ENCODE data around the gene ADAMTS5.

The ADAMTS5 gene

GRCh38 chr21:26933448-26933847, 33.4 kb downstream of the ADAMTS5 start:
- Mint-ChIP-seq H3K9me3 (no peaks in the 10 kb centered on the region), H3K36me3 (ENCODE audit: low read depth) (no peaks in the 10 kb centered on the region), H3K27ac (no peak overlapping the region), H3K27me3 (no peaks in the 10 kb centered on the region), H3K4me3 (no peak overlapping the region), H3K4me1 (ENCODE audit: low read depth) (no peaks in the 10 kb centered on the region)

GRCh38 chr21:26925636-26926035, 41.3 kb downstream of the ADAMTS5 start:
- Mint-ChIP-seq H3K27me3 (no peaks in the 10 kb centered on the region), H3K27ac (no peak overlapping the region), H3K9me3 (no peaks in the 10 kb centered on the region), H3K4me1 (ENCODE audit: low read depth) (no peaks in the 10 kb centered on the region), H3K4me3 (no peak overlapping the region), H3K36me3 (ENCODE audit: low read depth) (no peaks in the 10 kb centered on the region)

DNA sequence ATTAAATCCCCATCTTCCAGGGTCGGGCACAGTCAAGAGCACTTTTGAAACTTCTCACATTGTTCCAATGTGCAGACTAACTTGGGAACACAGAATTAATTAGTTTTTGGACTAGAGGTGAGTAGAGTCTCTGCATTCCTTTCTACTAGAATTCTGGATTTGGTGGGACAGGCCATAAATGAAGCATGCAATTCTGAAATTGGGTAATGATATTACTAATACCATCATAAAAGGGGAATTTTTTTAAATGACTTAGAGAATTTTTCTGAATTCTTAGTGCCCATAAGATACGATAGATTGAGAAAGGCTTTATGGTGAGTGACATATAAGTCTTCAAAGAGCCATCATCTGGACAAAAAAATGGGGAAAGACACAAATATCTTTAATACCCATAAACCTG, 41.8 kb downstream of the ADAMTS5 start:
- no peaks in the 10 kb centered on the region for H3K27me3 Mint-ChIP-seq
- no peak overlapping the region for H3K27ac Mint-ChIP-seq
- H3K9me3 Mint-ChIP-seq, result no peaks in the 10 kb centered on the region
- H3K36me3 Mint-ChIP-seq (ENCODE audit: low read depth), result no peaks in the 10 kb centered on the region
- H3K4me3 Mint-ChIP-seq, result no peak overlapping the region
- H3K4me1 Mint-ChIP-seq (ENCODE audit: low read depth), result no peaks in the 10 kb centered on the region

- Mint-ChIP-seq H3K27ac (no peak overlapping the region), H3K27me3 (no peaks in the 10 kb centered on the region), H3K9me3 (no peaks in the 10 kb centered on the region), H3K4me3 (no peak overlapping the region), H3K36me3 (ENCODE audit: low read depth) (no peaks in the 10 kb centered on the region), H3K4me1 (ENCODE audit: low read depth) (no peaks in the 10 kb centered on the region)
These were observed 42.9 kb downstream of the ADAMTS5 start for GRCh38 chr21:26923986-26924385.

- H3K36me3 Mint-ChIP-seq (ENCODE audit: low read depth), result no peaks in the 10 kb centered on the region
- H3K27ac Mint-ChIP-seq, result no peak overlapping the region
- H3K9me3 Mint-ChIP-seq, result no peaks in the 10 kb centered on the region
- H3K4me1 Mint-ChIP-seq (ENCODE audit: low read depth), result no peaks in the 10 kb centered on the region
- H3K27me3 Mint-ChIP-seq, result no peaks in the 10 kb centered on the region
- no peak overlapping the region for H3K4me3 Mint-ChIP-seq
These were observed 46.8 kb downstream of the ADAMTS5 start for GRCh38 chr21:26920055-26920454.

DNA sequence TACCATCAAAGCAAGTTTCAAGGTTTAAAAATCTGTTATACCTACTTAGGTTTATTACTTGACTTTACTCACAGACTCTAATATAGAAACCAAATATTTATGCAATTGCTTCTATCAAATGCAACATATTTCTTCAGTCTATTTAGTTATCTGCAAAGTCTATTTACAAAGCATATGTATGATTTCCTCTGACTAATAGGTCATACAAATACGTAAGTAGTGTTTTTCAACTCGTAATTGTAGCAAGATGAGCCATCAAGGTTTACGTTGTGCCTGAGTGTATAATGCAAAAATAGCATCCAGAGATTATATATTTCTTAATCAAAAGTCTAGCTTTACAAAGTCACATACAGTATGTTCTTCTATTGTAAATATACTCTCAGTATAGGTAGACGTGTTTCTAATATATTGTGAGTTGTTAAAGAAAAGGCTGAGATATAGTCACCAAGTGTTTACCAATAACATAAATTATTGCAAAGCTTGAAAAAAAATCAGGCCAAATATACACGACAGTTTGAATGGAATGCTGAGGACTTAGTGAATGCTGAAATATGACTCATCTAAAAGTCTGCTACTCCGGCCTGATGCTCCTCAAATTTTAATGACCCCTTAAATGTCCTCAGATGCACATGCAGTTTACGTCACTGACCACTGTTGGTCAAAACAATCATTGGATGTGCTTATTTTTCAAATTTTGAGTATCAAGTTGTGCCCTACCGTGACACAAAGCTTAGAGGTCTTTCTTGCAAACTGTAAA, 48.4 kb downstream of the ADAMTS5 start:
- Mint-ChIP-seq H3K36me3 (ENCODE audit: low read depth) (no peaks in the 10 kb centered on the region), H3K4me1 (ENCODE audit: low read depth) (no peaks in the 10 kb centered on the region), H3K9me3 (peaks cover 7% of the 10 kb centered on the region), H3K27me3 (peaks cover 8% of the 10 kb centered on the region), H3K4me3 (no peak overlapping the region), H3K27ac (no peak overlapping the region)

DNA sequence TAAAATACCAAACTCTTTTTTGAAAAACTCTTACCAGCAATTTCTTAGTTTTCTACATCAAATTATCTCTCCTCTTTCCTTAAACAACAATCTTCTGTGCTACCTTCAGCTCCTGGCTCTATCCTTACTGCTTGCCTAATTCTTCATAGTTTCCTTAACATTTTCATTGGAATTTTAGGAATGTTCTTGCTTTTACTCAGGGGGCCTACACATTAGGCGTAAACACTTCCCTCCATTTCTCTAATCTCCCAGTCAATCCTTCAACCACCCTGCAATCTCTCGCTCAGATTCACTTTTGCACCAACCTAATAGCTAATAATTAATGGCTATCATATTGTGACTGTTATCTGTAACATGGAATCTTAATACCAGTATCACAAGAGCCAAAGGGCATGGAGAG, 50.1 kb downstream of the ADAMTS5 start:
- Mint-ChIP-seq H3K4me3 (no peak overlapping the region), H3K27me3 (peaks cover 8% of the 10 kb centered on the region), H3K27ac (no peak overlapping the region), H3K36me3 (ENCODE audit: low read depth) (no peaks in the 10 kb centered on the region), H3K4me1 (ENCODE audit: low read depth) (no peaks in the 10 kb centered on the region), H3K9me3 (peaks cover 9% of the 10 kb centered on the region)

- H3K4me1 Mint-ChIP-seq (ENCODE audit: low read depth), result no peaks in the 10 kb centered on the region
- H3K36me3 Mint-ChIP-seq (ENCODE audit: low read depth), result no peaks in the 10 kb centered on the region
- H3K27me3 Mint-ChIP-seq, result peaks cover 8% of the 10 kb centered on the region
- H3K9me3 Mint-ChIP-seq, result peaks cover 9% of the 10 kb centered on the region
- H3K4me3 Mint-ChIP-seq, result no peak overlapping the region
- H3K27ac Mint-ChIP-seq, result no peak overlapping the region
These were observed 52.3 kb downstream of the ADAMTS5 start for GRCh38 chr21:26914557-26914956.

GRCh38 chr21:26912466-26912865, 54.4 kb downstream of the ADAMTS5 start:
- Mint-ChIP-seq H3K27me3 (peaks cover 8% of the 10 kb centered on the region), H3K27ac (no peak overlapping the region), H3K4me1 (ENCODE audit: low read depth) (no peaks in the 10 kb centered on the region), H3K9me3 (peaks cover 9% of the 10 kb centered on the region), H3K4me3 (no peak overlapping the region), H3K36me3 (ENCODE audit: low read depth) (no peaks in the 10 kb centered on the region)

GRCh38 chr21:26909972-26910371, 56.9 kb downstream of the ADAMTS5 start:
- H3K27me3 Mint-ChIP-seq, result peaks cover 8% of the 10 kb centered on the region
- no peaks in the 10 kb centered on the region for H3K4me1 Mint-ChIP-seq (ENCODE audit: low read depth)
- H3K4me3 Mint-ChIP-seq, result no peak overlapping the region
- H3K36me3 Mint-ChIP-seq (ENCODE audit: low read depth), result no peaks in the 10 kb centered on the region
- H3K27ac Mint-ChIP-seq, result no peak overlapping the region
- H3K9me3 Mint-ChIP-seq, result peaks cover 9% of the 10 kb centered on the region

GRCh38 chr21:26900980-26901379, 65.9 kb downstream of the ADAMTS5 start:
- Mint-ChIP-seq H3K27ac (no peak overlapping the region), H3K36me3 (ENCODE audit: low read depth) (no peaks in the 10 kb centered on the region), H3K4me3 (no peak overlapping the region), H3K9me3 (no peaks in the 10 kb centered on the region), H3K27me3 (peaks cover 3% of the 10 kb centered on the region), H3K4me1 (ENCODE audit: low read depth) (no peaks in the 10 kb centered on the region)

- Mint-ChIP-seq H3K27me3 (no peaks in the 10 kb centered on the region), H3K27ac (no peak overlapping the region), H3K4me1 (ENCODE audit: low read depth) (no peaks in the 10 kb centered on the region), H3K4me3 (no peak overlapping the region), H3K36me3 (ENCODE audit: low read depth) (no peaks in the 10 kb centered on the region), H3K9me3 (no peaks in the 10 kb centered on the region)
These were observed 74.7 kb downstream of the ADAMTS5 start for GRCh38 chr21:26892151-26892550.

GRCh38 chr21:26888931-26889330, 78.0 kb downstream of the ADAMTS5 start:
- Mint-ChIP-seq H3K36me3 (ENCODE audit: low read depth) (no peaks in the 10 kb centered on the region), H3K4me3 (no peak overlapping the region), H3K9me3 (no peaks in the 10 kb centered on the region), H3K27me3 (no peaks in the 10 kb centered on the region), H3K4me1 (ENCODE audit: low read depth) (no peaks in the 10 kb centered on the region), H3K27ac (no peak overlapping the region)

DNA sequence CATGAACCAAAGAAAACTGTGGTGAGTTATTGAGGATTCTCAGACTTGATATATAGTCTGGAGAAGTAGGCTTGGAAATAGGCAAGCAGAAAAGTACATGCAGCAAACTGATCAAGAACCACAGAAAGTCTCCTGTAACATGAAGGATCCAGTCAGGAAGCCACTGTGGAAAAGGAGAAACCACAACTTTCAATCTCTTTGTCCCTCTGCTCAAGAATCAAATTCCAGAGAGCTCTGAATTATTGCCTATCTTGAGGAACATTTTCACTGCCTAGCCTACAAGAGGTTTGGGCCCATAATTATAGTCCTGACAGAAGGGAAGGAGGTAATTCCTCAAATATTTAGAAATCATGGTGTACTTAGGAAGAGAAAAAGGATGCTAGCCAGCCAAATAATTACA, 78.6 kb downstream of the ADAMTS5 start:
- no peaks in the 10 kb centered on the region for H3K9me3 Mint-ChIP-seq
- H3K27ac Mint-ChIP-seq, result no peak overlapping the region
- no peaks in the 10 kb centered on the region for H3K36me3 Mint-ChIP-seq (ENCODE audit: low read depth)
- no peak overlapping the region for H3K4me3 Mint-ChIP-seq
- no peaks in the 10 kb centered on the region for H3K27me3 Mint-ChIP-seq
- no peaks in the 10 kb centered on the region for H3K4me1 Mint-ChIP-seq (ENCODE audit: low read depth)

DNA sequence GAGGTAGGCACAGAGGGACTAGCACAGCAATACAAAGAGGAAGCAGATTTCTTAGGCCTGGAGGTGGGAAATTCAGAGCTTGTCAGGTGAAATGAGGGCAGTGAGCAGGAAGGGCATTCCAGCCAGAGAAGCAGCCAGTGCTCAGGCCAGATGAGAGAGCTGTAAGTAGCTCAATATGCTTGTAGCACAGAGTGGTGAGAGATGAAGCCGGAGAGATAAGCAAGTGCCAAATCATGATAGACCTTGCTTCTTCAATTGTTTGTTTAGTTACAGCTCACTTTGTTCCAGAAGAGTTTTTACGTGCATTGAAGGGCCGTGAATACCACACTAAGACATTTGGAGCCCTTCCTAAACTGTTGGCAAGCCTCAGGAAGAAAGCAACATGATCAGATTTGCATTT, 79.6 kb downstream of the ADAMTS5 start:
- Mint-ChIP-seq H3K9me3 (no peaks in the 10 kb centered on the region), H3K27ac (no peak overlapping the region), H3K36me3 (ENCODE audit: low read depth) (no peaks in the 10 kb centered on the region), H3K4me1 (ENCODE audit: low read depth) (no peaks in the 10 kb centered on the region), H3K4me3 (no peak overlapping the region), H3K27me3 (peaks cover under 1% of the 10 kb centered on the region)

DNA sequence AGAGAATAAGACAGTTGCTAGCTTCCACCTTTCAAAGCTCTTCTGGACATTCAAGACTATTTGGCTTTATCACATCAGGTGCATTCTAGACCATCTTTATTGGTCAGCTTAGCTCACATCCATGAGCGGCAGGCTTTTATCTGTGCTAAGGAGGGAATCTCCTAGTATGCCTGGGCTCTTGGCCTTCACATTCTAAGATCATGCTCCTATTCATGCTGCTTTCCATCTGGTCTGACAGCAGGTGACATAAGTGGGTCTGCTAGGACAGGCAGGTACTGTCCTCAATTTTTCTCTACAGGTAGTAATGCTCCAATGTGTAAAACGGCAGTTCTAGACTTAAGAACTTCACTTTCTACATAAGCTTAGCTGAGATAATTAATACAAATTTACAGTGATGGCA, 82.5 kb downstream of the ADAMTS5 start:
- Mint-ChIP-seq H3K4me3 (no peak overlapping the region), H3K27me3 (peaks cover 15% of the 10 kb centered on the region), H3K36me3 (ENCODE audit: low read depth) (no peaks in the 10 kb centered on the region), H3K4me1 (ENCODE audit: low read depth) (no peaks in the 10 kb centered on the region), H3K9me3 (no peaks in the 10 kb centered on the region), H3K27ac (no peak overlapping the region)

All from stimulated activated naive CD8-positive, alpha-beta T cell treated with anti-CD3 and anti-CD28 coated beads, Interleukin-15, Interleukin-2, amounts not matched to agents 100 ng/mL and 50 ng/mL, for 24 hours (primary cell).